Breast epithelium (tissue), 3 donors: ENCODE measurements around the gene CLDN11.

ENCODE experiments used
- POLR2A ChIP-seq: fragments of 450-650 bp; IDR thresholded peaks from one replicate; pipeline ENCODE4 v1.6.1; 2016; ENCODE audit warnings: antibody characterized with exemption, mild to moderate bottlenecking, moderate library complexity
- POLR2AphosphoS5 ChIP-seq, 3 donors: sonication (generic); formaldehyde crosslinking; IDR thresholded peaks; one replicate each; pipeline ENCODE4 v1.6.1; 2017; ENCODE audit warnings: antibody characterized with exemption in 3 of 3
- TF ChIP-seq, protein P1 (sequence below), 3 donors: fragments of 450-650 bp; IDR thresholded peaks; one replicate each; pipeline ENCODE4 v1.5.1; 2016 to 2017; ENCODE audit warnings: antibody characterized with exemption in 3 of 3, mild to moderate bottlenecking in 3 of 3, moderate library complexity in 3 of 3

DNA sequence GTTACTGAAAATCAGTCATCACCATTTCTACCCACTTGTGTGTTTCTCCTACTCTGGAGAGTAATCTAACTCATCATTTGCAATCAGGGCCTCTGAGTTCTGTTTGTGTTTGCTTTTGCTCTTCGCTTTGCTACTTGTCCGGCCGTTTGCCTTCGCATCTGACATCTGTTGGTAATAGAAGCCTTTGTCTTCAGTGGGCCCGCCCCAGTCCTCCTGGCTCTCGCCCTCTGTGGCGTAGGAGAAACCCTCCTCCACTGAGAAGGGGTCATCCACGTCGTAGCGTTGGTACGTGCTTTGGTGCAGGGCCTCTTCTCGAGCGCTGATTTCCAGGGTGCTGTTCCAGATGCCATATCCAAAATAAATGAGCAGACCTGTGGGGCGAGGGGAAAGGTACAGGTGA lies 48.3 kb downstream of the CLDN11 start:
- TF ChIP-seq, protein P1, sequence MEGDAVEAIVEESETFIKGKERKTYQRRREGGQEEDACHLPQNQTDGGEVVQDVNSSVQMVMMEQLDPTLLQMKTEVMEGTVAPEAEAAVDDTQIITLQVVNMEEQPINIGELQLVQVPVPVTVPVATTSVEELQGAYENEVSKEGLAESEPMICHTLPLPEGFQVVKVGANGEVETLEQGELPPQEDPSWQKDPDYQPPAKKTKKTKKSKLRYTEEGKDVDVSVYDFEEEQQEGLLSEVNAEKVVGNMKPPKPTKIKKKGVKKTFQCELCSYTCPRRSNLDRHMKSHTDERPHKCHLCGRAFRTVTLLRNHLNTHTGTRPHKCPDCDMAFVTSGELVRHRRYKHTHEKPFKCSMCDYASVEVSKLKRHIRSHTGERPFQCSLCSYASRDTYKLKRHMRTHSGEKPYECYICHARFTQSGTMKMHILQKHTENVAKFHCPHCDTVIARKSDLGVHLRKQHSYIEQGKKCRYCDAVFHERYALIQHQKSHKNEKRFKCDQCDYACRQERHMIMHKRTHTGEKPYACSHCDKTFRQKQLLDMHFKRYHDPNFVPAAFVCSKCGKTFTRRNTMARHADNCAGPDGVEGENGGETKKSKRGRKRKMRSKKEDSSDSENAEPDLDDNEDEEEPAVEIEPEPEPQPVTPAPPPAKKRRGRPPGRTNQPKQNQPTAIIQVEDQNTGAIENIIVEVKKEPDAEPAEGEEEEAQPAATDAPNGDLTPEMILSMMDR (IDR thresholded peaks at IDR 0.05), result no peak
- TF ChIP-seq POLR2A, result no peak
- TF ChIP-seq POLR2AphosphoS5 (IDR thresholded peaks at IDR 0.05), result no peak
